GM23338 (cell line): Measurements from ENCODE around the gene TMEM150A.

Experiments used
- JUNB ChIP-seq: IDR thresholded peaks from one replicate; pipeline ENCODE4 v1.6.1; 2016; ENCODE audit warnings: antibody characterized with exemption; ENCODE audit not compliant: unreplicated experiment
- POLR2AphosphoS5 ChIP-seq: IDR thresholded peaks from 2 replicates; pipeline ENCODE4 v1.6.1; 2016; ENCODE audit warnings: antibody characterized with exemption, low read depth
- TF ChIP-seq, protein P1 (sequence below), 2 experiments: fragments of 200-600 bp in 1 of 2; sonication (generic) in 1 of 2; conservative IDR thresholded peaks; 2 replicates each; pipeline versions ENCODE4 v1.5.1 to v1.6.1; 2016 to 2017; ENCODE audit warnings: antibody characterized with exemption in 2 of 2, low read depth in 2 of 2, mild to moderate bottlenecking in 2 of 2, moderate library complexity in 1 of 2

- TF ChIP-seq POLR2AphosphoS5 (no peak), JUNB (no peak)
- TF ChIP-seq, protein P1, sequence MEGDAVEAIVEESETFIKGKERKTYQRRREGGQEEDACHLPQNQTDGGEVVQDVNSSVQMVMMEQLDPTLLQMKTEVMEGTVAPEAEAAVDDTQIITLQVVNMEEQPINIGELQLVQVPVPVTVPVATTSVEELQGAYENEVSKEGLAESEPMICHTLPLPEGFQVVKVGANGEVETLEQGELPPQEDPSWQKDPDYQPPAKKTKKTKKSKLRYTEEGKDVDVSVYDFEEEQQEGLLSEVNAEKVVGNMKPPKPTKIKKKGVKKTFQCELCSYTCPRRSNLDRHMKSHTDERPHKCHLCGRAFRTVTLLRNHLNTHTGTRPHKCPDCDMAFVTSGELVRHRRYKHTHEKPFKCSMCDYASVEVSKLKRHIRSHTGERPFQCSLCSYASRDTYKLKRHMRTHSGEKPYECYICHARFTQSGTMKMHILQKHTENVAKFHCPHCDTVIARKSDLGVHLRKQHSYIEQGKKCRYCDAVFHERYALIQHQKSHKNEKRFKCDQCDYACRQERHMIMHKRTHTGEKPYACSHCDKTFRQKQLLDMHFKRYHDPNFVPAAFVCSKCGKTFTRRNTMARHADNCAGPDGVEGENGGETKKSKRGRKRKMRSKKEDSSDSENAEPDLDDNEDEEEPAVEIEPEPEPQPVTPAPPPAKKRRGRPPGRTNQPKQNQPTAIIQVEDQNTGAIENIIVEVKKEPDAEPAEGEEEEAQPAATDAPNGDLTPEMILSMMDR (conservative IDR thresholded peaks at IDR 0.05; ENCODE audit: low read depth in 2 of 2) = no peak
Measured at GRCh38 chr2:85647823-85648526, 45.5 kb upstream of the TMEM150A start.
